Erythroblast (primary cell): ENCODE measurements around the gene SGIP1.
A peak's percentile ranks its signal among the peaks of the same experiment; 100 is the strongest.

Experiments used
- DNase-seq, 2 experiments: peaks; one replicate each; lab custom pipeline; 2025; lab: John Stamatoyannopoulos, UW
- GATA1 ChIP-seq: IDR thresholded peaks from 2 replicates; pipeline ENCODE4 v1.6.1; 2011; ENCODE audit warnings: low read depth, mild to moderate bottlenecking, control low read depth, low read length, moderate library complexity
- POLR2A ChIP-seq: IDR thresholded peaks from 2 replicates; pipeline ENCODE4 v1.6.1; 2011; ENCODE audit warnings: mild to moderate bottlenecking, low read length

The SGIP1 gene

DNA sequence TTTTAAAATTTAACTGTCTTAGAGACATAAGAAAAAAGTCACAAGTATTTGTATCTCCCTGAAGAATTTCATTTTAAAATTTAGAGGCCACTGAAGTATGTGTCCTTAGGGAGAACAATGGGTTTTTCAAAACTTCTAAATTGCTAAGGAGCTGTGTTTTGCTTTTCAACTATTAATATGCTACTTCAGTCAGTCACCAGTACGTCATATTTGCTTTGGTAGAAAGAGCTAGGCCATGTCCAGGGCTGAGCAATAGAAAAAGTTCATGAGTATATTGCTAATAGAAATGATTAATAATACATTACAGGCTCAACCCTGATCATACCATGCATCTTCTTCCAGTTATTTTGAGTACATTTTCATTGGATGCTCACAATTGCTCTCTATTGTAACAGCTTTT, 1.7 kb upstream of the SGIP1 start:
- DNase-seq, result no peak
- TF ChIP-seq POLR2A (no peak), GATA1 (no peak)

DNA sequence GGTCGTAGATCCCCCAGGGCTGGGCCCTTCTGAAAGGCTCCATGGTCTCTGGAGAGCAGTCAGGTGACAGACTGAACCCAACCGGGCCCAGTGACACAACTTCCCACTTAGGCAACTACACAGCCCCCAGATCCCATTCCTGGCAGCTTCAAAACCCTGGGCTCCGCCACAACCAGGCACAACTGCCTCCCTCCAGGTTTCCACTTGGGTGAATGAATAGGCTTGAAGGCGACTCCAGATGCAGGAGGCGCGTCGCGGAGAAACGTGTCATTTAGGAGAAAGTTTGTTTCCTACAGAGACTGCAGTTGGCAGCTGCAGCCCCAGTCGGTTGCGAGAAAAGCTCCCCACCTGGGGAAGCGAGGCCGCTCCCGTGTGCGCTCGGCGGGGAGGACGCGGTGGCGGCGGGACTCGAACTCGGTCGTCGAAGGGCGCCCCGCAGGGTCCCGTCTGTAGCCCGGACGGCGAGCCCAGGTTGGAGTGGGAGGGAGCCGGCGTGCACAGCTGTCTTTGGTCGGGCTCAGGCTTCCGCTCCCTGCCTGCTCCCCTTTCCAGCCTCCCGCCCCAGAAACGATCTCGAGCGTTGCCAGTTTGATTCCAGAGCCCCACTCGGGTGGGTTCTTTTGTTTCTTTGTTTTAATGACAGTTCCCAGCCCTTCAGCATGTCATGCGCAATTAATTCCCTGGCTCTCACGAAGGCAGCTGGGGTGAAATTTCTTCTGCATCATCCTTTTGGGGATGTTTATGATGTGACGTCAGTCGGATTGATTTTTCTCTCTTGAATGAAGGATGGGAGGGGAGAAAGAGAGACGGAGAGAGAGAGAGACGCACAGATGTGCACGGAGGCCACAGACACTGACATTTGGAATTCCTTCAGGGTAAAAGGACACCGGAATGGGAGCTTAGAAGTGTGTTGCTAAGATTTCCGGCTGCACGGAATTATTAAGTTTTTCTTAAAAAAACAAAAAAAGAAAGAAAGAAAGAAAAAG, 862 bp upstream of the SGIP1 start:
- peak; percentile 70 to 74 for DNase-seq

DNA sequence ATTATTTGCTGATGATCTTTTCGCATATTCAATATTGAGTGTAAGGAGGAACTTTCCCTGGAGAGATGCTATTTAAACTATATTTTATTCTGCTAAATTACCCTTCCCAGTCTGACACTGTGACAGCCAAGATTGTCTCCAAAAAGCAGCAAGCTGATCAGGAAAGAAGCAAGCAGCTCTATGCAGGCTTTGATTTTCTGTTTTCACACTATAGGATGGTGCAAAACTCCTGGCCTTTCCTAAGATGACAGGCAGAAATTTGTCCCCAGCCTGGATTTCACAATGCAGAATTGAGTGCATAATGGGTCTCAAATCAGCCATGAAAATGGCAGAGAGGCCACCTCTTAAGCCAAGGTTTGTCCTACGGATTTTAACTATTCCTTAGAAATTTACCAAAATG, 1.1 kb downstream of the SGIP1 start:
- TF ChIP-seq POLR2A (no peak), GATA1 (no peak)
- DNase-seq, result no peak

More for the DNA sequence above, 862 bp upstream of the SGIP1 start:
- no peak for TF ChIP-seq POLR2A
- TF ChIP-seq GATA1, result no peak

DNA sequence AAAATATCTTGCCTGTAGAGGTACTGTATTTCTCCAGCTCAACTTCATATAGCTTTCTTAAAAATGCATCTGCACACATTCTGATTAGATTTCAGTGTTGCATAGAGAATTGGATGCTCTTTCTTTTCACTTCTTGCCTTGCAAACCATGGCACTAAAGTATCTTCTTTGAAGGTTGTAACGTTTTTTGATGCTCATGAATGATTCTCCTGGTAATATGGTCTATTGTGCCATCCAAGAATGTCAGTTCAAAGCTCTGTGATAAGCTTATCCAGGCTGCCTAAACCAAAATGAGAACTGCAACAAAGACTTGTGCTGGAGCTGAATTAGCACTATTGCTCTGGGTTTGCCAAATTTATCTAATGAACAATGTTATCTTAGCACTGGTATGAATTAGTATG, 1.9 kb downstream of the SGIP1 start:
- TF ChIP-seq GATA1 (no peak), POLR2A (no peak)
- no peak for DNase-seq

DNA sequence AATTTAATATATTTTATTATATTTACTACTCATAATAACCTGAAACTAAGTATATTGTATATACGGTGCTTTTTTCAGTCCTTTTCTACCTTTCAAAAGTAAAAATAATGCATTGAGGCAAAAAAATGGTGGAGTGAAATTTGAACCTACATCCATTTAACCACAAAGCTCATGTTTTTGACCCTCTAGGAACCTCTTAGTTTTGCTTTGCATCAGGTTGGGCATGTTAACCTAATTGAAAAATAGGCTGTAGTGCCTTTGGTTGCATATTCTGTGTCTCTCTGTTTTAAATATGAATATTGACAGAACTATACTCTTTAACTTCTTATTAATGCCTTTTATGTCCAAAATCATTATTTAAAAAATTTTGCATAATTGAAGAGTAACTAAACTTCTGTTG, 3.8 kb downstream of the SGIP1 start:
- DNase-seq, result no peak
- TF ChIP-seq POLR2A (no peak), GATA1 (no peak)

DNA sequence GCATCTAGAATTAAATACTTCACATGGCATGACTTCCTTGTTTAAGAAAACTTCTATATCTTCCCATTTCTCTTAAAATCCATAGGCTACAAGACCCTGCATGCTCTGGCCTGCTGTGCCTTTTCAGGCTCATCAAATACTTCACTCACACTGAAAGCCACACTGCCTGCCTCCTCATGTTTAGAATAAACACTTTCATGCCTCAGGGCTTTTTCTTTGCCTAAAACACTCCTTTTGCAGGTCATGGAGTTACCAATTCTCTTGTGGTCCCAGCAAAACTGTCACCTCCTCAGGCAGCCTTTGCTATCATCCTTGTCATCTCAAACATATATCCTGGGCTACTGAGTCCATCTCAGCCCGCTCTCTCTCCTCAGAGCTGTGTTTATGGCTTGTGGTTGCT, 5.5 kb downstream of the SGIP1 start:
- DNase-seq, result no peak
- TF ChIP-seq POLR2A (no peak), GATA1 (no peak)

DNA sequence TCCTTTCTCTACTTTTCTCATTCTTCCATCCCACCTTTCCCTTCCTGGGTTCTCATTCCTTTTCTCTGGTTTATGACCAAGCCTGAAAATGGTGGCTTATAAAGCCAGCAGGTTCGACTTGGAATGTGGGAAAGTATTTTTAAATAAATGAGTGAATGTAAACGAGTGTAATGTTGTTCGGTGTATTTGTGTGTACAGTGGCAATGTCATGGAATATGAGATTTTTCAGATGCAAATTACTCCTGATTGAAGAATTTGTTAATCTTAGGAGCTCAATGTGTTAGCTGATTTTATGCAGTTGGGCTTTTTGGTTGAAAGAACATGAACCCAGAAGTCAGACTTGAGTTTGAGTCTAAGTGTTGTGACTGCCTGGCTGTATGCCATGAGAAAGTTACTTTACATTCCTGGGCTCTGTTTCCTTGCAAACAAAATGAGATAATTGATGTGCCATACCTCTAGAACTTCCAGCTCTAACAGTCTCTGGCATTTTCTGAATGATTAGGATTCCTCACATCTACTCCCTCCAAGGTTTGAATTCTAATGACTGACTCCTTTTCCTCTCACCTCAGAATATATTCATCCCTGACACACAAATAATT, 6.6 kb downstream of the SGIP1 start:
- no peak for DNase-seq
- TF ChIP-seq GATA1 (no peak), POLR2A (no peak)

DNA sequence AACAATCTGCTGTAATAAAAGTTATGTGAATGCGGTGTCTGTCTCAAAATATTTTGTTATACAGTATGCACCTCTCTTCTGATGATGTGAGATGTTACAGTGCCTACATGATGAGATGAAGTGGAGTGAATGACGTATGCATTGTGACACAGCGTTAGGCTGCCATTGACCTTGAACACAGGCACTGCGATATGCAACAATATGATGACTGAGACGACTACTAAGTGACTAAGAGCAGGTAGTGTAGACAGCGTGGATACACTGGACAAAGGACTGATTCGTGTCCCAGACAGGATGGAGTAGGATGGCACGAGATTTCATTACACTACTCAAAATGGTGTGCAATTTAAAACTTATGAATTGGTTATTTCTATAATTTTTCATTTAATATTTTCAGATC, 8.4 kb downstream of the SGIP1 start:
- DNase-seq, result no peak
- TF ChIP-seq GATA1, result no peak
- TF ChIP-seq POLR2A, result no peak

DNA sequence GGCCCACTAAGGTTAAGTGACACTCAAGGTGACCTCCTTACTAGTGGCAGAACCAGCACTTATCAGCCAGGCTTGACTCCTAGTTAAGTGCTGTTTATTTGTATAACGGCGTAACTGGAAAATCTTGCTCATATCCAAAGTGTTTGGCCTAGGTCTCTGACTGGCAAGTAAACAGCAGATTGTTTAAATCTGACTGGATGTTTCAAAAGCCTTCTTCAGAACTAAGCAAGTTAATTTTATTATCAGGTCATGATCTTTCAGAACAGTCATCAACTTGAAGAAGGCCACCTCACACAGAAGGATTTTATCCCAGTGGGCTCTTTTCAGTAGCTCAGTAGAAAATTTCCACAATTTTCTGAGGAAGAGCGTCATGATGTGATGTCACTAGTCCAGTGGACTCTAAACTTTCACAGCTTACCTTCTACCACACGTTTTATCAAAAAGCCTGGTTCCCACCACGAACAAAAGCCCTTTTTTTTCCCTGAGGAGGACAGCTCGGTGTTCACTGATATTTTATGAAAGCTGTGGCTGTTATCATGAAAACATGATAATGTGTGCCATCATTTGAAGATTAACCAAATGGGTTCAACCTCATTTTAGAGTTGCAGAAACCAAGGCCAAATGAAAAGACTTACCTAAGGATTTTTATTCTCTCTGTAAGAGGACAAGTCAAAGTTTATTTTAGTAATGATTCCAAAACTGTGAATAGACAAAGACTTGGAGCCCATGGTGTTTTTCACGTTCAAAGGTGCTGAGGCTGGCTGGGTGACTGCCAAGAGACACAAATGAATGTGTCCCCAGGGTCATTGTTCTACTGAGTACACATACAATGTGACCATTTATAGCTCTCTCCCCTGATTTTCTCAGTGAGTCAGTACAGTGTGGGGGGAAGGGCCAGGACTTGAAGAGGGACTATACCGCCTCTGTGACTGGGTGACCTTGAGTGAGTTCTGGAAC, 9.1 kb downstream of the SGIP1 start:
- no peak for TF ChIP-seq GATA1
- no peak for DNase-seq

DNA sequence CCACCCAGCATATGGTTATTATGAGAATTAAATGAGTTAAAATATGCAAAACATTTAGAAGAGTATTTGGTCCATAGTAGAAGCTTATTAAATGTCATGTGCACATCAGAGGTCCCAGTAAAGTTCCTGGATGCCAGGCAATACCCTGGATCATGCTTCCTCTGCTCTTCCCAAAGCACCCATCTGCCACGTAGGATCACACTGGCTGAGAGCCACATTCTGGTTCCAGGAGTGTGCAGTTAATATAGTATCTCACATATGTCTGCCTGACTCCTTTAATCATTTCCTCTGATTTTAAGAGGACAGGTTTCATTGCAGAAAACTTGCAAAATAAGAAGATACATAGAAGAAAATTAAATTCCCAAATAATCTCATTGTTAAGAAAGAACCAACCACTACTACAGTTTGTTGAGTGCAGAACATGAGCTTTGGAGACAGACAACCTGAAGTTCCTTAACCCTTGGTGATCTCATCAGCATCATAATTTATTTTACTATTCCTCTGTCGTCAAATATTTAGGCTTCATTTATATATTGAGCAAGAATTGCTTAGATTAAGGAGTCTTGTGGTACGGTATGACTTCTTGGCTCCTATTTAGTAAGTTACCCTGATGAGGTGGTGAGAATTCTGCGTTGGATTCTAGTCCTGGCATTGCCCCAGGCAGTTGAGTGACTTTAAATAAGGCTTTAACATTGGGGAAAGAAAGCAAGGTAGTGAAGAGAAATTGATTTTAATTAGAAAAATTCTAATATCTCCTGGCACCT, 12.3 kb downstream of the SGIP1 start:
- no peak for DNase-seq
- no peak for TF ChIP-seq GATA1
- no peak for TF ChIP-seq POLR2A

DNA sequence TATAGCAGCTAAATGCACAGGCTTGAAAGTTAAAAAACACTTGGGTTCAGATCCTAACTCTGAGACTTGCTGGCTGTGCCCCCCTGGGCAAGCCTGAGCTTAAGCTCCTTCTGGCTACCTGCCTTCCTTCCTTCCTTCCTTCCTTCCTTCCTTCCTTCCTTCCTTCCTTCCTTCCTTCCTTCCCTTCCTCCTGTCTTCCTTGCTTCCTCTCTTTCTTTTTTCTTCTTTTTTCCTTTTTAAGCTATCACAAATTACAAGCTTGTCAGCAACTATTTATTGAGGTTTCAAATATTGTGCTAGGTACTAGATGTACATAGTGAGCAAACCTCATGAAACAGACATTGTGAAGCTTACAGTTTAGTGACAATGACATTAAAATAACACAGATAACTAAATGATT, 15.1 kb downstream of the SGIP1 start:
- no peak for DNase-seq
- no peak for TF ChIP-seq GATA1
- TF ChIP-seq POLR2A, result no peak

DNA sequence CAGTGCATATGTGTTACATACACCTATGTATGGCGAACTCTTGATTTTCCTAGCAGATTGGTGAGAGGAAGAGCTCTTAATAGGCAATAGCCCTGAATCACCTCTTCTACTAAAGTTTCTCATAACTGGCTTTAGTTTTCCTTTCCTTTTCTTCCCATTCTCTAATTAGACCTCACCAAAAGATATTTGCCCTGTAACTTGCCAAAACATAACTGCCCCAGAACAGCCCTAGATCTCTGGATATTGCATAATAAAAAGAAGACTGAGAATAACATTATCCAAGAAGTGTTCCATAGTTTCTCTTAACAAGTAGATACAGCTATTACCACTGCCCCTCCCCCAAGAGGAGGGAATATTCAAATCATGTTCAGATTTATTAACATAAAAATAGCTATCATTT, 16.3 kb downstream of the SGIP1 start:
- no peak for TF ChIP-seq GATA1
- TF ChIP-seq POLR2A, result no peak
- DNase-seq, result no peak

DNA sequence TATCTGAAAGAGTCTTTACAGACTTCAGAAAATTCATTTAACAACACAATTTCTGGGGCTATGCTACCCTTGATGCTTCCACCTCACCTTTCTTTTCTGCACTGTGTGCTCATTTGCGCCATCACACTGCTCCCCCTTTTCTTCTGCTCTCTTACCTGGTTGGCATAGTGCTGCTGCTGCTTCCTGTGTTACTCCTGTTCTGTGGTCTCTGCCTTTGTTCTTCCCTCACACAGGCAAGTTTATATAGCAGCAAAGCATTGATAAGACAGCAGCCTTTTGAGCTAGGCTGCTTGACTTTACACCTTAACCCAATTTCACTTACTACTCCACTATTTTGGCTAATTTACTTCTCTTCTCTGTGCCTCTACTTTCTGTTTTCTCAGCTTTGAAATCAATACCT, 18.3 kb downstream of the SGIP1 start:
- TF ChIP-seq POLR2A (no peak), GATA1 (no peak)
- DNase-seq, result no peak

DNA sequence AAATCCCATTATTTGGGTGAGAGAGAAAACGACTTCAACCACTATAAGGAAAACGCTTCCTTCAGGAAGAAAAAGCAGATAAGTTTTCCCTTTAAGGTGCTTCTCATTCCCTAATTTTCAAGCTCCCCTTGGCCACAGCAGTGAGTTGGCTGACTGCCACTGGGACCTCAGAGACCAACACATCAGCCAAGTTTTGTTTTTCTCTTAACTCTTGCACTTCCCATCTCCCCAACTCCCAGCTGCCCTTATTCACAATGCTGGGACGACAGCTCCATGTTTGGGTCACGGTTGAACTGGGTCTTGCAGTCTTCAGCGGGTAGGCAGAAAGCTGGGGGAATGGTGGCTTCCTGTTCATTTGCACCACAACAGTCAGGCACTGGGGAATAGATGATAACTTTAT, 18.9 kb downstream of the SGIP1 start:
- no peak for DNase-seq
- no peak for TF ChIP-seq POLR2A
- no peak for TF ChIP-seq GATA1
